HK-2 (cell line): ENCODE results near the gene UGT1A6.

Experiments used
- DNase-seq: peaks from one replicate; pipeline ENCODE4 v3.0.0-alpha.2; 2018; ENCODE audit not compliant: unreplicated experiment

The UGT1A6 gene

GRCh38 chr2:233819884-233820773 lies 127.4 kb downstream of the UGT1A6 start:
- no peak for DNase-seq

GRCh38 chr2:233820774-233821105 lies 128.1 kb downstream of the UGT1A6 start:
- no peak for DNase-seq

GRCh38 chr2:233821196-233821595 lies 128.5 kb downstream of the UGT1A6 start:
- DNase-seq: no peak

- no peak for DNase-seq
Measured at GRCh38 chr2:233821709-233822100, 129.0 kb downstream of the UGT1A6 start.

GRCh38 chr2:233822101-233822771 lies 129.5 kb downstream of the UGT1A6 start:
- no peak for DNase-seq
